Glomerular endothelial cell (primary cell): ENCODE measurements around the gene MARVELD3. TPM values are rescaled to one million over a fixed set of nuclear protein-coding genes. Genes with fewer than 3 reads are reported as not detected.

Experiments
- DNase-seq: peaks from one replicate; pipeline ENCODE4 v3.0.0-alpha.2; 2011; ENCODE audit warnings: low read depth, low spot score; ENCODE audit errors: extremely low read depth
- total RNA-seq: library from RNA; depleted of rRNA; stranded (reverse); fragments of >200 nt; gene quantifications from 2 replicates; pipeline ENCODE4 v1.2.3, GENCODE V29; 2015

MARVELD3 gene
- total RNA-seq, 1 donor from 2014 or later = 0.12 TPM

GRCh38 chr16:71622088-71622487 lies 3.9 kb upstream of the MARVELD3 start:
- no peak for DNase-seq

GRCh38 chr16:71623597-71623996 lies 2.4 kb upstream of the MARVELD3 start:
- DNase-seq = no peak

- DNase-seq = no peak
Observed at GRCh38 chr16:71625113-71625850, 702 bp upstream of the MARVELD3 start.

GRCh38 chr16:71626858-71627213 lies 852 bp downstream of the MARVELD3 start:
- DNase-seq = no peak

DNA sequence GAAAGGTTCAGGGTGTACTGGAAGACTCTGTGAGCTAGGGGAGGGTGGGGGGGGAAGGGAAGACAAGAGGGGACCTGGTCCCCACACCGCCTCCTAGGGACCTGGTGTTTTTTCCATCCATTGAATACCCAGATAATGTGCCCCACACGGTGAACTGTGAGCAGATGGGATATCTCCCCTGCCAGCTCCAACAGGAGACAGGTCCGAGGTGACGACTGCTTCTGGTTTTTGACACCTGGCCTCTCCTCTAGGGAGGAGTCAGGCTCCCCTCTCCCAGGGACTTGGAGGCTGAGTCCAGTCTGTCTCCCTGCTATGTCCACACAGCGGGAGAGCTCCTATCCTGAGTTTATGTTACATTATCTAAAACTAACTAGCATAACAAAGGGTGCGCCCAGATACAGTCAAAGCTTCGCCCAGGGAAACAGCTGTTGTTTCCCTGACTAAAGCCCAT lies 1.8 kb downstream of the MARVELD3 start:
- no peak for DNase-seq

DNA sequence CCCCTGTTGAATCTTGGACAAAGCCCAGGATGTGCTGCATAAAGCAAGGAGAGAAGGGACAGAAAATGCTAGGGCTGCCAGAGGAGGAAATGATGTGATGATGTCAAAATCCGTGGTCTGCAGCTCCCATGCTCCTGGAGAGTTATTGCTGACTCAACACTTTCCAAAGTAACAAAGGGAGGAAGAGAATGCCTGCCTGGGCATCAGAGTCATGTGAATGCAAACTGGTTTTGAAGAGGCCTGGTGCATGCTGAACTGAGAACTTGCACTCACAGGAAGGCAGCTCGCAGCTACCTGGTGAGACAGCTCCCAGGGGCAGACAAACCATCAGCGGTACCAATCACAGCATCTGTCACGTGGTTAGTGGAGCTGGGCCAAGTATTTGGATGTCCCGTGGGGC lies 2.8 kb downstream of the MARVELD3 start:
- peak; percentile 29 for DNase-seq

DNA sequence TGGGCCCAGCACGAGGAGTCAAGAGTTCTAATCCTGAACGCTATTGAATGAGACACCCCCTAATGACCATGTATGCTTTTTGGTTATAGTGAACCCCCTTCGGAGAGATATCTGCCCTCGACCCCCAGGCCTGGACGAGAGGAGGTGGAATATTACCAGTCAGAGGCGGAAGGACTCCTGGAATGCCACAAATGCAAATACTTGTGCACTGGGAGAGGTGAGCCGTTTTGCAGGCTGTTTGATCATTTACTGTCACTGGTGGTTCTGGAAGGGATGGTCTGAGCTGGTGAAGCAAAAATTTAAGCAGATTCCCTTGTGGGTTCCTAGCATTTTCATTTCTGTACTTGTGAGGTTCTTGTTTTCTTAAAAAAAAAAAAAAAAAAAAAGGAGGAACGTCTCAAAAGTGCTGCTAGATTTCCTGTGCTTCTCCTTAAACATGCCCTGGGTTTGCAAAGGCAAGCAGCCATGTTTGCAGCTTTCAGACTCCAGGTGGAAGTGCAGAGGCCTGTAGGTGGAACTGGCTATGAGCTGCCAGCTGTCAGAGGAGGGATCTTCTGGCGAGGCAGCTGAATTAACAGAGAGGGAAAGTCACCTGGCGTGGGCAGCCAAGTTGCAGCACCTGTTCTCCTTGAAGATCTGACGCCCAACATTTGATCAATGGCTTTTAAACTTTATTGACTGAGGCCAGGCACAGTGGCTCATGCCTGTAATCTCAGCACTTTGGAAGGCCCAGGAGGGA lies 3.5 kb downstream of the MARVELD3 start:
- DNase-seq = no peak

- DNase-seq = no peak
Observed at GRCh38 chr16:71630808-71631207, 4.8 kb downstream of the MARVELD3 start.

DNA sequence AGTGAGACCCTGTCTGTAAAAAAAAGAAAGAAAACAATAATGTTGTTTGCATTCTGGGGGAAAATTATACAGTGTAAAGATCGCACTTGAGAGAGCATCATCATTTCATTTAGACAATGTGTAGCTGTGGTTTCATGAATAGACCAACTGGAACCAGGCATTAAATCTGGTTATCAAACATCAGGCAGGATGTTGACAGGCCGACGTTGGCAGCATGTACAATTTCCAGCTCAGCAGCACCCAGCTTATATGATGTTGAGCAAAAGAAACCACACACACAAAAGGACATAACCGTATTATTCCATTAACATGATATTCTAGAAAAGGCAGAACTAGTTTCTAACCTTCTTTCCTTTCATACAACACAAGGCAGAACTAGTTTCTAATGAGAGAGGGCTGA lies 5.8 kb downstream of the MARVELD3 start:
- DNase-seq = no peak

GRCh38 chr16:71635632-71636031 lies 9.6 kb downstream of the MARVELD3 start:
- no peak for DNase-seq

DNA sequence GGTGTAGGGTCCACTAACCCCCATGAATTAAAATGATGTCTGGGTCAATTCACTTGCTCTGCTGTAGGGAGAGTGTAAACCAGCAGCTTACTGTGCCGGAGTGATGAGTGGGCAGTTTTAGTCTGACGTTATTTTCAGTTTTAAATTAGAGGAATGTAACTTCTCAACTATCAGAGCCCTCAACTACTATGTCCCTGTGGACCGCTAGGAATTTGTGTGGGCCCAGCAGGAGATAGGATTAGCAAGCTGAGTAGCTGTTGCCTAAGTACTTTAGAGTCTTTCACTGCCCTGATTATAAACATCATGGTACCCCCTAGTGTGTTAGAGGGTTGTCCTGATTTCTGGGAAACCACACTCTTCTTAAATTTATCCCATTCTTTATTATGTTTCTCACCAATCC lies 11.4 kb downstream of the MARVELD3 start:
- DNase-seq = no peak

GRCh38 chr16:71645450-71645849 lies 19.5 kb downstream of the MARVELD3 start:
- no peak for DNase-seq

- no peak for DNase-seq
Observed at GRCh38 chr16:71647391-71647790, 21.4 kb downstream of the MARVELD3 start.

DNA sequence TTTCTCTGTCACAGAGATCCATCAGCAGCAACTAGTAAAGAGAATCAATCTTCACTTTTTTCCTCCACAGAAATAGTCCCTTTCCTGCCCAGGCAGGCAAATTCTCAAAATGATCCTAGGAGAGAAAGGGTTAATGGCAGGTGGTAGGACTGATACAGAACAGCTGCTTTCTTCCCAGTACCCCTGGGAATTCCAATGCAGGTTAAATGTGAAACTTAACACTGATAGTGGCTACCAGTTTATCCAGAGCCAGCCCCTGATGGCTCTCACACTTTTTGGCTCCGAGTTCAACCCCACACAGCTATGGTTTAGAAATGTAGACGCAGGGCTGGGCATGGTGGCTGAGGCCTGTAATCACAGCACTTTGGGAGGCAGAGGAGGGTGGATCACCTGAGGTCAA lies 22.2 kb downstream of the MARVELD3 start:
- DNase-seq = no peak

DNA sequence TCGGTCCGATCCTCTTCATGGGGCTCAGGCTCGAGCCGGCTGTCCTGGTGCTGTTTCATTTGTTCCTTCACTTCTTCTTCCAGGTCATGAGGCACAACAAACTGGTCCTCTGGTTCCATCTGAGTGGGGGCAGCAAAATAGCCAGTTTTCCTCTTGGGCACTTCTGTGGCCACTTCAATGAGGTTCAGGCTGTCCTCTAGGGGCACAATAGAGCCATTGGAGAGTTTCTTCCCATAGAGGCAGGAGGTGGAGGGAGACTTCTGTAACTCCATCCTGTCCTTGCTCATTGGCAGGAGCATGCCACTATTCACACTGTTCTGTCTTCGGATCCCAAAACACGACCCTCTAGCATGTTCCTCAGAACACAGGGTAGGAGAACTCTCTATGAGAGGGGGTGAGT lies 22.9 kb downstream of the MARVELD3 start:
- DNase-seq = no peak

- DNase-seq = no peak
Observed at GRCh38 chr16:71649704-71650103, 23.7 kb downstream of the MARVELD3 start.

- DNase-seq = no peak
Observed at GRCh38 chr16:71658771-71659170, 32.8 kb downstream of the MARVELD3 start.

- no peak for DNase-seq
Observed at GRCh38 chr16:71659471-71659870, 33.5 kb downstream of the MARVELD3 start.

GRCh38 chr16:71666264-71666663 lies 40.3 kb downstream of the MARVELD3 start:
- no peak for DNase-seq

DNA sequence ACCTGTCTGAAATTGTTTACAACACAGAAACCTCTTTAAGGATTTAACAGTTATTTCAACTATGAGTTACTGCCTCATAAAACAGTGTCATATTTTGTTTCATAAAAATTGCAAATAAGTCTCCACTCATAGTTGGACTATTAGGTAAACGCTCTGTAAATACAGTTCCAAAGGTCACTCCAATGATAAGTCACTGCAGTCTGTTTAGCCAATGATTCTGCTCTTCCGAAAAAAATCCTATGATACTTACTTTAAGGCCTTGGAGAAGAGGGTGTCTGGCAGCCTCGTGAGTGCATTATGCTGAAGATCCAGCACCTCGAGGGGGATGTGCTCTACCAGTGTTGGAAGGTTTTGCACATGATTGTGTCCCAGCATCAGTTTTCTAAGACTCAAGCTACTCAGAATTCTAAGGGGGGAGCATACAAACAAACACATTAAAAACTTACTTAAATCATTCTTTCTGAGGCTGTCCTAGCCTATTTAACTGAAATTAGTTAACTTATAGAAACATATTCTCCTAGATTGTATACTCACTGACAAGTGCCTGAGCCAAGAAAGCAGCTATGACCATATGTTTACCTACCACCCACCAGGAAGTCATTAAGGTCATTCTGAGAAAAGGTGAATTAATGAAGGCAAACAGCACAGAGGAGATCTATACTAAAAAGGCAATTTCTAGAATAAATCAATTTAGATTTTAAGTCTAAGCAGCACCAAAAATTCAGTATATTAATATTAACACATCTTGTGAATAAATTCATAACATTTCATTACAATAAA lies 41.1 kb downstream of the MARVELD3 start:
- no peak for DNase-seq

DNA sequence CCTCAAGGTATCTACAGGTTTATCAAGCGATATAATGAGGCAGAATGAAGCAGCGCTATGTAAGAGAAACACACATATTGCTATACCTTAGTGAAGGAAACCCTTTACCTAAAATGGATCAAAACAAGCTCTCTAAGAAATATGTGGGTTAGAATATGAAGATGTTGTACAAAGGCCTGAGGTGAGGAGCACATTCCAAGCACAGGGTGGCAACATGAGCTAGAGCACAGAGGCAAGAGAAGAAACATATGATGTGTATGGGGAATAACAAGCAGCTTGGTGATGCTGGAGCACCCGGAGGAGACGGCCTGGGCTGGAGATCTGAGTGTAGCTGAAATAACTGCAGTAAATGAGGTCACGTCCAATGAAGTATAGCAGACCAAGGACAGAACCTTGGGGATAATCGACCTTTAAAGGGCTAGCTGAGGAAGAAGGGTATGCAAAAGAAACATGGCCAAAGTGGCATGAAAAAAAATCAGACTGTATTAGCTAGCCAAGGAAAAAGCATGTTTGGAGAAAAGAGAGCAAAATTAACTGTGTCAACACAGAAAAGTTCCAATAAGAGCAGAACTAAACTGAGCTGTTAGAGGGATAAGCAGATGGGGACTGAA lies 44.0 kb downstream of the MARVELD3 start:
- DNase-seq = no peak
